GM12878 (cell line): ENCODE measurements around the gene AFF1. TPM values are rescaled to one million over a fixed set of nuclear protein-coding genes. Genes with fewer than 3 reads are reported as not detected.

Experiments
- IKZF1 ChIP-seq: fragments of 450-650 bp; conservative IDR thresholded peaks from 2 replicates; pipeline ENCODE4 v1.6.1; 2017; ENCODE audit warnings: antibody characterized with exemption, mild to moderate bottlenecking
- NKRF ChIP-seq: fragments of 450-650 bp; conservative IDR thresholded peaks from 2 replicates; pipeline ENCODE4 v1.6.1; 2017; ENCODE audit warnings: mild to moderate bottlenecking, moderate library complexity
- PRDM15 ChIP-seq: fragments of 450-650 bp; formaldehyde crosslinking; IDR thresholded peaks from 2 replicates; pipeline ENCODE4 v1.4.0; 2020; ENCODE audit warnings: mild to moderate bottlenecking, moderate library complexity
- SIX5 ChIP-seq: IDR thresholded peaks from 2 replicates; pipeline ENCODE4 v1.6.1; 2011; ENCODE audit warnings: mild to moderate bottlenecking, low read depth, low read length, moderate library complexity; ENCODE audit not compliant: severe bottlenecking
- TARDBP ChIP-seq: IDR thresholded peaks from 2 replicates; pipeline ENCODE4 v1.6.1; 2016; ENCODE audit warnings: borderline replicate concordance
- ZBTB40 ChIP-seq: fragments of 450-650 bp; IDR thresholded peaks from 2 replicates; pipeline ENCODE4 v1.6.1; 2016; ENCODE audit warnings: mild to moderate bottlenecking, moderate library complexity, borderline replicate concordance
- ZZZ3 ChIP-seq: IDR thresholded peaks from 2 replicates; pipeline ENCODE4 v1.6.1; 2011; ENCODE audit warnings: low read depth; ENCODE audit not compliant: control insufficient read depth, insufficient read length
- polyA plus RNA-seq, 11 experiments: library from polyadenylated mRNA; depleted of rRNA in 4 of 11; unstranded in 6 of 11; stranded (reverse) in 5 of 11; fragments of >200 nt; fragmentation: Nextera tagmentation in 4 of 11; fragmentation: Illumina TruSeq in 1 of 11; extraction: Ambion mirVana in 4 of 11; extraction: Trizol in 1 of 11; gene quantifications; 1 replicate in 1 of 11; 2 replicates in 10 of 11; pipeline versions ENCODE4 v1.2.1 to v1.2.3, GENCODE V29; 2011 to 2016; ENCODE audit warnings: inconsistent platforms in 2 of 11, missing spikeins in 2 of 11, low read depth in 1 of 11
- total RNA-seq, 4 experiments: library from RNA; depleted of rRNA in 3 of 4; stranded (reverse); fragments of >200 nt in 3 of 4; fragmentation: Illumina TruSeq in 1 of 4; extraction: Trizol in 1 of 4; gene quantifications; 2 replicates each; pipeline versions ENCODE4 v1.2.1 to v1.2.3, GENCODE V29; 2013 to 2021
- TF ChIP-seq, protein P1 (sequence below): fragments of 450-650 bp; IDR thresholded peaks from 2 replicates; pipeline ENCODE4 v1.6.1; 2017; ENCODE audit warnings: mild to moderate bottlenecking
- TF ChIP-seq, protein P2 (sequence below): IDR thresholded peaks from 2 replicates; pipeline ENCODE4 v1.6.1; 2012; ENCODE audit warnings: improper control_type of control experiment, low read depth, low read length; ENCODE audit not compliant: insufficient replicate concordance
- TF ChIP-seq, protein P3 (sequence below): IDR thresholded peaks from 2 replicates; pipeline ENCODE4 v1.6.1; 2011; ENCODE audit warnings: mild to moderate bottlenecking, low read depth, low read length, moderate library complexity; ENCODE audit not compliant: insufficient replicate concordance

Gene AFF1
- total and polyA plus RNA-seq, 10 of the 15 experiments (the other 5 are each of a cell fraction or from before 2014, with no cell fraction given), result 3.5 to 56.1 (median 21.5) TPM

- TF ChIP-seq NKRF (no peak), TARDBP (no peak), SIX5 (no peak), IKZF1 (0 out of 2 replicates have a peak, but pooled peaks have one; percentile 35), ZBTB40 (no peak), PRDM15 (no peak), ZZZ3 (no peak)
- TF ChIP-seq, protein P1, sequence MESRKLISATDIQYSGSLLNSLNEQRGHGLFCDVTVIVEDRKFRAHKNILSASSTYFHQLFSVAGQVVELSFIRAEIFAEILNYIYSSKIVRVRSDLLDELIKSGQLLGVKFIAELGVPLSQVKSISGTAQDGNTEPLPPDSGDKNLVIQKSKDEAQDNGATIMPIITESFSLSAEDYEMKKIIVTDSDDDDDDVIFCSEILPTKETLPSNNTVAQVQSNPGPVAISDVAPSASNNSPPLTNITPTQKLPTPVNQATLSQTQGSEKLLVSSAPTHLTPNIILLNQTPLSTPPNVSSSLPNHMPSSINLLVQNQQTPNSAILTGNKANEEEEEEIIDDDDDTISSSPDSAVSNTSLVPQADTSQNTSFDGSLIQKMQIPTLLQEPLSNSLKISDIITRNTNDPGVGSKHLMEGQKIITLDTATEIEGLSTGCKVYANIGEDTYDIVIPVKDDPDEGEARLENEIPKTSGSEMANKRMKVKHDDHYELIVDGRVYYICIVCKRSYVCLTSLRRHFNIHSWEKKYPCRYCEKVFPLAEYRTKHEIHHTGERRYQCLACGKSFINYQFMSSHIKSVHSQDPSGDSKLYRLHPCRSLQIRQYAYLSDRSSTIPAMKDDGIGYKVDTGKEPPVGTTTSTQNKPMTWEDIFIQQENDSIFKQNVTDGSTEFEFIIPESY, result no peak
- TF ChIP-seq, protein P2, sequence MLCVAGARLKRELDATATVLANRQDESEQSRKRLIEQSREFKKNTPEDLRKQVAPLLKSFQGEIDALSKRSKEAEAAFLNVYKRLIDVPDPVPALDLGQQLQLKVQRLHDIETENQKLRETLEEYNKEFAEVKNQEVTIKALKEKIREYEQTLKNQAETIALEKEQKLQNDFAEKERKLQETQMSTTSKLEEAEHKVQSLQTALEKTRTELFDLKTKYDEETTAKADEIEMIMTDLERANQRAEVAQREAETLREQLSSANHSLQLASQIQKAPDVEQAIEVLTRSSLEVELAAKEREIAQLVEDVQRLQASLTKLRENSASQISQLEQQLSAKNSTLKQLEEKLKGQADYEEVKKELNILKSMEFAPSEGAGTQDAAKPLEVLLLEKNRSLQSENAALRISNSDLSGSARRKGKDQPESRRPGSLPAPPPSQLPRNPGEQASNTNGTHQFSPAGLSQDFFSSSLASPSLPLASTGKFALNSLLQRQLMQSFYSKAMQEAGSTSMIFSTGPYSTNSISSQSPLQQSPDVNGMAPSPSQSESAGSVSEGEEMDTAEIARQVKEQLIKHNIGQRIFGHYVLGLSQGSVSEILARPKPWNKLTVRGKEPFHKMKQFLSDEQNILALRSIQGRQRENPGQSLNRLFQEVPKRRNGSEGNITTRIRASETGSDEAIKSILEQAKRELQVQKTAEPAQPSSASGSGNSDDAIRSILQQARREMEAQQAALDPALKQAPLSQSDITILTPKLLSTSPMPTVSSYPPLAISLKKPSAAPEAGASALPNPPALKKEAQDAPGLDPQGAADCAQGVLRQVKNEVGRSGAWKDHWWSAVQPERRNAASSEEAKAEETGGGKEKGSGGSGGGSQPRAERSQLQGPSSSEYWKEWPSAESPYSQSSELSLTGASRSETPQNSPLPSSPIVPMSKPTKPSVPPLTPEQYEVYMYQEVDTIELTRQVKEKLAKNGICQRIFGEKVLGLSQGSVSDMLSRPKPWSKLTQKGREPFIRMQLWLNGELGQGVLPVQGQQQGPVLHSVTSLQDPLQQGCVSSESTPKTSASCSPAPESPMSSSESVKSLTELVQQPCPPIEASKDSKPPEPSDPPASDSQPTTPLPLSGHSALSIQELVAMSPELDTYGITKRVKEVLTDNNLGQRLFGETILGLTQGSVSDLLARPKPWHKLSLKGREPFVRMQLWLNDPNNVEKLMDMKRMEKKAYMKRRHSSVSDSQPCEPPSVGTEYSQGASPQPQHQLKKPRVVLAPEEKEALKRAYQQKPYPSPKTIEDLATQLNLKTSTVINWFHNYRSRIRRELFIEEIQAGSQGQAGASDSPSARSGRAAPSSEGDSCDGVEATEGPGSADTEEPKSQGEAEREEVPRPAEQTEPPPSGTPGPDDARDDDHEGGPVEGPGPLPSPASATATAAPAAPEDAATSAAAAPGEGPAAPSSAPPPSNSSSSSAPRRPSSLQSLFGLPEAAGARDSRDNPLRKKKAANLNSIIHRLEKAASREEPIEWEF, result no peak
- TF ChIP-seq, protein P3, sequence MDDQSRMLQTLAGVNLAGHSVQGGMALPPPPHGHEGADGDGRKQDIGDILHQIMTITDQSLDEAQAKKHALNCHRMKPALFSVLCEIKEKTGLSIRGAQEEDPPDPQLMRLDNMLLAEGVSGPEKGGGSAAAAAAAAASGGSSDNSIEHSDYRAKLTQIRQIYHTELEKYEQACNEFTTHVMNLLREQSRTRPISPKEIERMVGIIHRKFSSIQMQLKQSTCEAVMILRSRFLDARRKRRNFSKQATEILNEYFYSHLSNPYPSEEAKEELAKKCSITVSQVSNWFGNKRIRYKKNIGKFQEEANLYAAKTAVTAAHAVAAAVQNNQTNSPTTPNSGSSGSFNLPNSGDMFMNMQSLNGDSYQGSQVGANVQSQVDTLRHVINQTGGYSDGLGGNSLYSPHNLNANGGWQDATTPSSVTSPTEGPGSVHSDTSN, result no peak
These were observed 209.5 kb downstream of the AFF1 start (continued) for GRCh38 chr4:87144356-87144755.
